Thoracic aorta (tissue), 2 donors: Measurements from ENCODE around the gene PDF. TPM values are rescaled to one million over a fixed set of nuclear protein-coding genes. Genes with fewer than 3 reads are reported as not detected.

ENCODE experiments used
- ATAC-seq: fragments of 150-250 bp; one replicate; pipeline ENCODE4 v1.8.0; 2017; ENCODE audit warnings: low read depth; ENCODE audit not compliant: insufficient number of reproducible peaks, low FRiP score
- DNase-seq: peaks from one replicate; pipeline ENCODE4 v3.0.0-alpha.2; 2020; ENCODE audit warnings: low spot score
- H3K27ac ChIP-seq, 2 donors: fragments of 200-600 bp; sonication (generic); 1 replicate in 1 of 2; 2 replicates in 1 of 2; pipeline ENCODE4 v1.5.1; 2016; ENCODE audit warnings: mild to moderate bottlenecking in 2 of 2, moderate library complexity in 2 of 2
- H3K27me3 ChIP-seq: fragments of 200-600 bp; sonication (generic); replicated peaks from 2 replicates; pipeline ENCODE4 v1.6.0; 2016; ENCODE audit warnings: mild to moderate bottlenecking; ENCODE audit not compliant: insufficient read depth
- H3K36me3 ChIP-seq: fragments of 200-600 bp; sonication (generic); one replicate; pipeline ENCODE4 v1.5.1; 2016
- H3K4me1 ChIP-seq, 2 donors: fragments of 200-600 bp; sonication (generic); 1 replicate in 1 of 2; 2 replicates in 1 of 2; pipeline versions ENCODE4 v1.5.1 to v1.6.0; 2016; ENCODE audit warnings: low read depth in 2 of 2, mild to moderate bottlenecking in 1 of 2; ENCODE audit not compliant: control insufficient read depth in 1 of 2
- H3K4me3 ChIP-seq: fragments of 200-600 bp; sonication (generic); 2 replicates; pipeline ENCODE4 v1.5.1; 2016; ENCODE audit warnings: mild to moderate bottlenecking
- H3K9me3 ChIP-seq: fragments of 200-600 bp; sonication (generic); 2 replicates; pipeline ENCODE4 v1.5.1; 2016
- CTCF ChIP-seq: fragments of 200-600 bp; sonication (generic); IDR thresholded peaks from one replicate; pipeline ENCODE4 v1.5.1; 2019; ENCODE audit warnings: antibody characterized with exemption
- total RNA-seq, 2 donors: library from RNA; depleted of rRNA; stranded (reverse); fragments of >200 nt; gene quantifications; one replicate each; pipeline versions ENCODE4 v1.1.0 to v1.2.3, GENCODE V29; 2016

PDF gene
- 10 to 100 TPM; 24.3 to 25.6 TPM for total RNA-seq

- DNase-seq (peak; percentile 78), ATAC-seq (peak; percentile 87)
- TF ChIP-seq CTCF: no peak
- H3K4me1 ChIP-seq: peaks cover 8 to 39% of the 10 kb centered on the region in 2 donors
- H3K4me3 ChIP-seq: peak within 1 kb of the TSS; percentile 94
- H3K27ac ChIP-seq: peak within 1 kb of the TSS; percentile 74 to 96
- H3K9me3 ChIP-seq: no peaks in the 10 kb centered on the region
- peaks cover 27% of the 10 kb centered on the region for H3K36me3 ChIP-seq
- H3K27me3 ChIP-seq: no peaks in the 10 kb centered on the region
These were observed at the start of gene PDF for GRCh38 chr16:69330286-69331109. Gene PDF, minus strand, starts transcription at chr16:69330588. Its CDS starts 18 bp downstream, at chr16:69330570.

- DNase-seq (no peak), ATAC-seq (no peak)
- no peaks in the 10 kb centered on the region for H3K27me3 ChIP-seq
- no peaks in the 10 kb centered on the region for H3K9me3 ChIP-seq
- H3K36me3 ChIP-seq: peaks cover 29% of the 10 kb centered on the region
- H3K4me1 ChIP-seq: peaks cover 6% of the 10 kb centered on the region in 2 donors
- H3K4me3 ChIP-seq: no peak overlapping the region
- TF ChIP-seq CTCF: no peak
- H3K27ac ChIP-seq: no peak overlapping the region
These were observed 48.4 kb upstream of the PDF start for GRCh38 chr16:69378760-69379159.

GRCh38 chr16:69378036-69378435 lies 47.6 kb upstream of the PDF start:
- Histone ChIP-seq H3K36me3 (peaks cover 34% of the 10 kb centered on the region), H3K4me3 (no peak overlapping the region), H3K27me3 (no peaks in the 10 kb centered on the region), H3K27ac (no peak overlapping the region), H3K9me3 (no peaks in the 10 kb centered on the region), H3K4me1 (peaks cover 5 to 6% of the 10 kb centered on the region in 2 donors)
- TF ChIP-seq CTCF: no peak
- DNase-seq (no peak), ATAC-seq (no peak)

- peaks cover 4 to 5% of the 10 kb centered on the region in 2 donors for H3K4me1 ChIP-seq
- H3K27ac ChIP-seq: no peak overlapping the region
- ATAC-seq (no peak), DNase-seq (no peak)
- TF ChIP-seq CTCF: no peak
- no peaks in the 10 kb centered on the region for H3K27me3 ChIP-seq
- H3K4me3 ChIP-seq: no peak overlapping the region
- peaks cover 34% of the 10 kb centered on the region for H3K36me3 ChIP-seq
- no peaks in the 10 kb centered on the region for H3K9me3 ChIP-seq
These were observed 46.1 kb upstream of the PDF start for GRCh38 chr16:69376393-69377059.

GRCh38 chr16:69373019-69373418 lies 42.6 kb upstream of the PDF start:
- peaks cover 38% of the 10 kb centered on the region for H3K36me3 ChIP-seq
- H3K4me1 ChIP-seq: no peaks in the 10 kb centered on the region
- no peak overlapping the region for H3K27ac ChIP-seq
- H3K9me3 ChIP-seq: no peaks in the 10 kb centered on the region
- ATAC-seq: no peak
- no peak for DNase-seq
- H3K27me3 ChIP-seq: no peaks in the 10 kb centered on the region
- TF ChIP-seq CTCF: no peak
- no peak overlapping the region for H3K4me3 ChIP-seq
